A549 (cell line): ENCODE data around the gene SCTR. TPM values are rescaled to one million over a fixed set of nuclear protein-coding genes. Genes with fewer than 3 reads are reported as not detected.
A peak's percentile ranks its signal among the peaks of the same experiment; 100 is the strongest.

Experiments used
- ATAC-seq, 2 experiments: fragments of 200-7000 bp in 1 of 2; fragments of >200 bp in 1 of 2; cut with Nextera tagmentation in 1 of 2; cut with Tn5 transposase in 1 of 2; 3 replicates each; pipeline versions ENCODE4 v1.8.0 to v1.9.1; 2018 to 2020; ENCODE audit warnings: mild to moderate bottlenecking in 1 of 2, moderate library complexity in 1 of 2
- CTCF ChIA-PET: fragments of 300-600 bp; sonication (Branson Sonifier 250); formaldehyde crosslinking; extraction: SDS; loops from one replicate; lab custom pipeline; 2021; ENCODE audit warnings: antibody characterized with exemption, inconsistent platforms; lab: Yijun Ruan, JAX
- POLR2A ChIA-PET: fragments of 350-600 bp; formaldehyde crosslinking; extraction: SDS; loops from one replicate; lab custom pipeline; 2021; ENCODE audit warnings: antibody characterized with exemption, inconsistent platforms; lab: Yijun Ruan, JAX
- DNase-seq, 2 experiments: peaks; one replicate each; pipeline versions ENCODE4 v3.0.0 to v3.0.0-alpha.2; 2011 to 2016; ENCODE audit warnings: low read depth in 1 of 2, low spot score in 1 of 2
- FAIRE-seq: peaks from 2 replicates; lab custom pipeline; 2011; peaks lifted over from hg19 to GRCh38; lab: Jason Lieb, UNC
- H3K27ac ChIP-seq, 2 experiments: fragments of >200 bp; sonication (Bioruptor Twin); formaldehyde crosslinking; 3 replicates each; pipeline ENCODE4 v1.5.1; 2016 to 2017
- H3K4me1 ChIP-seq: fragments of >200 bp; sonication (Bioruptor Twin); formaldehyde crosslinking; 3 replicates; pipeline ENCODE4 v1.6.1; 2016
- H3K4me2 ChIP-seq: fragments of >200 bp; sonication (Bioruptor Twin); formaldehyde crosslinking; 3 replicates; pipeline ENCODE4 v1.6.1; 2016
- H3K4me3 ChIP-seq: fragments of >200 bp; sonication (Bioruptor Twin); formaldehyde crosslinking; 3 replicates; pipeline ENCODE4 v1.5.1; 2016
- H3K9me3 ChIP-seq: fragments of >200 bp; sonication (Bioruptor Twin); formaldehyde crosslinking; 3 replicates; pipeline ENCODE4 v1.6.1; 2016
- CBX2 ChIP-seq: fragments of 200-600 bp; sonication (generic); IDR thresholded peaks from 2 replicates; pipeline ENCODE4 v1.6.1; 2016; ENCODE audit warnings: low read depth, mild to moderate bottlenecking, borderline replicate concordance
- CBX8 ChIP-seq: fragments of 200-600 bp; sonication (generic); IDR thresholded peaks from 2 replicates; pipeline ENCODE4 v1.6.1; 2016
- EHF ChIP-seq: fragments of 250-450 bp; sonication (Bioruptor Pico); IDR thresholded peaks from 2 replicates; pipeline ENCODE4 v1.5.0; 2020; ENCODE audit warnings: mild to moderate bottlenecking
- FOSL2 ChIP-seq, 2 experiments: fragments of 450-650 bp in 1 of 2; fragments of >200 bp in 1 of 2; sonication (Bioruptor Twin) in 1 of 2; formaldehyde crosslinking; IDR thresholded peaks; 2 replicates each; pipeline versions ENCODE4 v1.5.0 to v1.6.1; 2016 to 2020; ENCODE audit warnings: mild to moderate bottlenecking in 1 of 2, moderate library complexity in 1 of 2
- HOXA7 ChIP-seq: fragments of 250-450 bp; sonication (Bioruptor Pico); IDR thresholded peaks from 2 replicates; pipeline ENCODE4 v1.5.0; 2020; ENCODE audit warnings: mild to moderate bottlenecking, moderate library complexity
- HOXB13 ChIP-seq: fragments of 250-450 bp; sonication (Bioruptor Pico); IDR thresholded peaks from 2 replicates; pipeline ENCODE4 v1.5.0; 2020; ENCODE audit warnings: low read depth, mild to moderate bottlenecking, moderate library complexity
- HOXB5 ChIP-seq: fragments of 250-450 bp; sonication (Bioruptor Pico); IDR thresholded peaks from 2 replicates; pipeline ENCODE4 v1.5.0; 2020; ENCODE audit warnings: mild to moderate bottlenecking, moderate library complexity
- KDM1A ChIP-seq: fragments of 200-600 bp; sonication (generic); IDR thresholded peaks from 2 replicates; pipeline ENCODE4 v1.6.1; 2016; ENCODE audit warnings: low read depth, mild to moderate bottlenecking
- MAFK ChIP-seq: fragments of 450-650 bp; IDR thresholded peaks from 2 replicates; pipeline ENCODE4 v1.6.1; 2014; ENCODE audit not compliant: partially characterized antibody
- NPAS2 ChIP-seq: fragments of 250-450 bp; sonication (Bioruptor Pico); IDR thresholded peaks from 2 replicates; pipeline ENCODE4 v1.8.0; 2022; ENCODE audit warnings: mild to moderate bottlenecking, moderate library complexity, borderline replicate concordance
- RAD21 ChIP-seq, 2 experiments: fragments of >200 bp in 1 of 2; sonication (Bioruptor Twin) in 1 of 2; formaldehyde crosslinking in 1 of 2; IDR thresholded peaks in 1 of 2; conservative IDR thresholded peaks in 1 of 2; 2 replicates in 1 of 2; 3 replicates in 1 of 2; pipeline ENCODE4 v1.6.1; 2012 to 2018; ENCODE audit warnings: inconsistent platforms in 1 of 2
- RCOR1 ChIP-seq: fragments of 150-350 bp; IDR thresholded peaks from 2 replicates; pipeline ENCODE4 v1.6.1; 2014; ENCODE audit warnings: antibody characterized with exemption, low read length, low read depth
- RFX5 ChIP-seq: fragments of 450-650 bp; IDR thresholded peaks from 2 replicates; pipeline ENCODE4 v1.7.1; 2014; ENCODE audit warnings: antibody characterized with exemption, mild to moderate bottlenecking, moderate library complexity
- SMC3 ChIP-seq: fragments of >200 bp; sonication (Bioruptor Twin); formaldehyde crosslinking; IDR thresholded peaks from 3 replicates; pipeline ENCODE4 v1.6.1; 2018; ENCODE audit warnings: inconsistent platforms
- TP53 ChIP-seq: fragments of 250-450 bp; sonication (Bioruptor Pico); IDR thresholded peaks from 2 replicates; pipeline ENCODE4 v1.5.0; 2021; ENCODE audit warnings: mild to moderate bottlenecking, moderate library complexity
- ZC3H11A ChIP-seq: fragments of 450-650 bp; IDR thresholded peaks from 2 replicates; pipeline ENCODE4 v1.6.1; 2014; ENCODE audit warnings: antibody characterized with exemption, mild to moderate bottlenecking
- WGBS: methylation state at CpG from one replicate; pipeline ENCODE4 v1.1.6; 2017; ENCODE audit errors: missing lambda C conversion rate; 5-methylcytosine and 5-hydroxymethylcytosine counted together
- polyA plus RNA-seq, 4 experiments: library from polyadenylated mRNA; depleted of rRNA in 3 of 4; stranded (reverse); fragments of >200 nt; fragmentation: RNase III in 1 of 4; extraction: RNeasy Plus Mini Kit Qiagen cat#74134 plus additional on column Dnase treatment in 1 of 4; gene quantifications; 2 replicates in 3 of 4; 3 replicates in 1 of 4; pipeline ENCODE4 v1.2.3, GENCODE V29; 2011 to 2017
- TF ChIP-seq, protein P1 (sequence below): fragments of 150-350 bp; IDR thresholded peaks from 2 replicates; pipeline ENCODE4 v1.6.1; 2014; ENCODE audit warnings: low read depth, mild to moderate bottlenecking, low read length
- TF ChIP-seq, protein P2 (sequence below): IDR thresholded peaks from 2 replicates; pipeline ENCODE4 v1.6.1; 2012
- TF ChIP-seq, protein P3 (sequence below): fragments of 250-450 bp; sonication (Bioruptor Pico); IDR thresholded peaks from 2 replicates; pipeline ENCODE4 v1.5.0; 2020; ENCODE audit warnings: low read depth, mild to moderate bottlenecking, moderate library complexity

Gene SCTR
- polyA plus RNA-seq, 2 of the 4 experiments (the other 2 are of a cell fraction), result not detected

DNA sequence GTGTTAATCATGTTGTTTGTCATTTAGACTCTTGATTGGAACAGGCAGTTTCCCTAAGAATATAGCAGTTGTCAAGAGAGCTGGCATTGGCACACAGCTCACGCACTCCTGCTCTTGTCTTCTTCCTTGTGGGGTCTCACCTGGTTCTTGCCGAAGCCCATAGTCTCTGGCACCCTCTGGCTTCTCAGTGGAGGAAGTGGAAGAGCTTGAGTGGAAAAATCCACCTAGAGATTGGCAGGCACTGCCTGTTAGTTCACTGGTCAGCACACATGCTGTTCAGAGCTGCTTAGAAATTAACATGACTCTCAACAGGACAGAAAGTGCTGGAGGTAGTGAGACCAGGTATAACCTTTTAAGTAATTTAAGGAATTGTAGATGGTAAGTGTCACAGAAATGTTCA, 28.3 kb downstream of the SCTR start:
- ATAC-seq (no peak), DNase-seq (no peak), FAIRE-seq (no peak)
- H3K9me3 ChIP-seq, result peaks cover 17% of the 10 kb centered on the region; the same call in 2 of the 3 replicates
- WGBS, result 63% methylated on average over 2 of the region's 2 CpGs
- H3K4me1 ChIP-seq, result peaks cover 19% of the 10 kb centered on the region
- no peak overlapping the region for H3K4me3 ChIP-seq
- CTCF ChIA-PET, result interaction anchor here (0.8 to 5.1 kb wide), 4 partner anchors 9 to 89 kb away, joined by 3 to 40 read pairs (median 6); no protein-coding TSS in a partner anchor
- POLR2A ChIA-PET, result no interaction called here
- H3K4me2 ChIP-seq, result no peak overlapping the region
- H3K27ac ChIP-seq, result no peak overlapping the region
- TF ChIP-seq, protein P1, sequence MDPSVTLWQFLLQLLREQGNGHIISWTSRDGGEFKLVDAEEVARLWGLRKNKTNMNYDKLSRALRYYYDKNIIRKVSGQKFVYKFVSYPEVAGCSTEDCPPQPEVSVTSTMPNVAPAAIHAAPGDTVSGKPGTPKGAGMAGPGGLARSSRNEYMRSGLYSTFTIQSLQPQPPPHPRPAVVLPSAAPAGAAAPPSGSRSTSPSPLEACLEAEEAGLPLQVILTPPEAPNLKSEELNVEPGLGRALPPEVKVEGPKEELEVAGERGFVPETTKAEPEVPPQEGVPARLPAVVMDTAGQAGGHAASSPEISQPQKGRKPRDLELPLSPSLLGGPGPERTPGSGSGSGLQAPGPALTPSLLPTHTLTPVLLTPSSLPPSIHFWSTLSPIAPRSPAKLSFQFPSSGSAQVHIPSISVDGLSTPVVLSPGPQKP, result no peak
- no peak for TF ChIP-seq HOXA7 (CRISPR knock-in tag)
- no peak for TF ChIP-seq MAFK
- no peak for TF ChIP-seq HOXB13
- TF ChIP-seq, protein P2, sequence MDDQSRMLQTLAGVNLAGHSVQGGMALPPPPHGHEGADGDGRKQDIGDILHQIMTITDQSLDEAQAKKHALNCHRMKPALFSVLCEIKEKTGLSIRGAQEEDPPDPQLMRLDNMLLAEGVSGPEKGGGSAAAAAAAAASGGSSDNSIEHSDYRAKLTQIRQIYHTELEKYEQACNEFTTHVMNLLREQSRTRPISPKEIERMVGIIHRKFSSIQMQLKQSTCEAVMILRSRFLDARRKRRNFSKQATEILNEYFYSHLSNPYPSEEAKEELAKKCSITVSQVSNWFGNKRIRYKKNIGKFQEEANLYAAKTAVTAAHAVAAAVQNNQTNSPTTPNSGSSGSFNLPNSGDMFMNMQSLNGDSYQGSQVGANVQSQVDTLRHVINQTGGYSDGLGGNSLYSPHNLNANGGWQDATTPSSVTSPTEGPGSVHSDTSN, result no peak
- no peak for TF ChIP-seq NPAS2 (CRISPR knock-in tag)
- TF ChIP-seq, protein P3, sequence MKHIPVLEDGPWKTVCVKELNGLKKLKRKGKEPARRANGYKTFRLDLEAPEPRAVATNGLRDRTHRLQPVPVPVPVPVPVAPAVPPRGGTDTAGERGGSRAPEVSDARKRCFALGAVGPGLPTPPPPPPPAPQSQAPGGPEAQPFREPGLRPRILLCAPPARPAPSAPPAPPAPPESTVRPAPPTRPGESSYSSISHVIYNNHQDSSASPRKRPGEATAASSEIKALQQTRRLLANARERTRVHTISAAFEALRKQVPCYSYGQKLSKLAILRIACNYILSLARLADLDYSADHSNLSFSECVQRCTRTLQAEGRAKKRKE (CRISPR knock-in tag), result no peak
- no peak for TF ChIP-seq HOXB5 (CRISPR knock-in tag)
- TF ChIP-seq CBX2, result no peak
- no peak for TF ChIP-seq EHF
- TF ChIP-seq RCOR1, result no peak
- TF ChIP-seq KDM1A, result no peak
- no peak for TF ChIP-seq CBX8
- no peak for TF ChIP-seq ZC3H11A
- no peak for TF ChIP-seq RFX5
- TF ChIP-seq, all 56 proteins: peak for 0

DNA sequence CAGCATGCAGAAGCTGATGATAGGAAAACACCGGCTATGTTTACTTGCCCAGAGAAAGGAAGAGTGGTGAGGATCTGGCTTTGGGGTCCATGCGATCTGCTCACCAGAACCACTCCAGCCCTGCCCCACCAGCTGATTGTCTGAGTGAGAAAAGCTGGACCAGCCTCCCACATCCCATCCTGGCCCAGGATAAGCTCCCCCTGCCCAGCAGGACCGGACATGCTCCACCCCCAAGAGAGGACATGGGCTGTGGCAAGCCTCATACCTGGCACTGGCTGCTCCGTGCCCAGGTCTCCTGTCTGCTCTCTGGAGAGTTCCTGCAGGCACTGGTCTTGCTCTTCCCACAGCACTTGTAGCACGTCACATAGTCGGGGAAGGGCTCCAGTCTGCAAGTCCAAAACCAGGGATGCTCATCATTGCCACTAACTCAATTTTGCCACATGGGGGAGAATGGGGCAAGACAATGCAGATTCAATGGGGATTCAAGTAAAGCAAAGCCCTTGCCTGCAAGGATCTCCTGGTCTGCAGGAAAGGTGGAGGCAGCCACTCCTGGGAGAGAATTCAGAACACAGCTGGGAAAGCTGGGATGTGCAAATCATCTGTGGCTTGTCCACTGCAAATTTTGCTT, 30.0 kb downstream of the SCTR start:
- DNase-seq (peak in 1 of 2 experiments; percentile 19), FAIRE-seq (no peak), ATAC-seq (peak in 1 of 2 experiments; percentile 47; a peak in 3 of 6 replicates)
- 83% methylated on average over 4 of the region's 6 CpGs for WGBS
- Histone ChIP-seq H3K27ac (peak overlapping the region in 1 of 2 experiments; percentile 8; a peak in 1 of 6 replicates), H3K9me3 (peaks cover 1% of the 10 kb centered on the region; the same call in 2 of the 3 replicates), H3K4me1 (peaks cover 36% of the 10 kb centered on the region), H3K4me2 (no peak overlapping the region), H3K4me3 (no peak overlapping the region)
- POLR2A ChIA-PET, result no interaction called here
- TF ChIP-seq RAD21 (conservative IDR thresholded peaks at IDR 0.05 in 1 of 2, IDR thresholded peaks at IDR 0.05 in 1 of 2), result no peak
- TF ChIP-seq TP53 (CRISPR knock-in tag), result no peak
- TF ChIP-seq FOSL2 (IDR thresholded peaks at IDR 0.05), result no peak
- no peak for TF ChIP-seq FOSL2 (CRISPR knock-in tag; IDR thresholded peaks at IDR 0.05)
- TF ChIP-seq ZC3H11A, result no peak
- TF ChIP-seq KDM1A, result no peak
- TF ChIP-seq, protein P3 (CRISPR knock-in tag), result no peak
- peak; percentile 14; the same call in 1 of the 3 replicates for TF ChIP-seq SMC3
- CTCF ChIA-PET, result interaction anchor here (0.7 to 5.1 kb wide), 4 partner anchors 8 to 88 kb away, joined by 4 to 40 read pairs (median 8); no protein-coding TSS in a partner anchor
